ENCODE measurements around the gene TMEM209.

TMEM209 gene

DNA sequence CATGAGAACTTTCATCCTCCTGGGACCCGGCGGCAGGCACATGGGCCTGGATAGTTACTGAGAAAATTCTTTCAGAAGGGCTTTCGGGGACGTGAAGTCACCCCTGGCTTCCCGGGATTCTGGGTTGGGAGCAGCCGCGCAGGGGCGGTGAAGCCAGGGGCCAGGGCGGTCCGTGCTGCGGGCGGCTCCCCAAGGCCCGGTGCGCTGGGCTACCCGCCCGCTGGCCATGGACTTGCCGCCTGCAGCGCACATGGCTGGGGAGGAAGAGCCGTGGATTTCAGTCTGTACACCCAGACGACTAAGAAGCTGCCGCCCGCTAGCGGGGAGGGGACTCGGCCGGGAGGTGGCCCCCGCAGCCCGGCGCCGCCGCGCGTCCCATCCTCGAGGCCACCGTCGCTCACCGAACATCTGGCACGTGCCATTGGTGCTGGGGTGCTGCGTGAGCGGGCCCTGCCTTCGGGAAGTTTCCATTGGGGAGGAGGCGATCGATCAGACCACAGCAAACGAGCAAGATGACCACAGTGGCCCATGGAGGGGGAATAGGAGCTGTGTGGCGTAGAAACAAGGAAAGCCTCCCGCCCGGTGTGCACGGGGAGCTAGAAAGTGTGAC, 64.5 kb downstream of the TMEM209 start:
- H3K79me2 ChIP-seq (ENCODE audit: insufficient read depth, low read length): no peaks in the 10 kb centered on the region
- H3K27ac ChIP-seq (ENCODE audit: low read depth, low read length): no peak overlapping the region
- no peak overlapping the region for H2AFZ ChIP-seq (ENCODE audit: low read depth, low read length, severe bottlenecking)
- no peaks in the 10 kb centered on the region for H4K20me1 ChIP-seq (ENCODE audit: low read depth, low read length)
- H3F3A ChIP-seq (ENCODE audit: insufficient read depth): 0 out of 2 replicates have a peak, but pooled peaks cover 2% of the 10 kb centered on the region
- no peak overlapping the region for H3K9ac ChIP-seq (ENCODE audit: low read length)
- no peak overlapping the region for H3K4me2 ChIP-seq (ENCODE audit: low read depth, low read length, poor library complexity, severe bottlenecking)
- H3K4me3 ChIP-seq (ENCODE audit: insufficient read depth, low read length, poor library complexity, severe bottlenecking): no peak overlapping the region
- no peak for TF ChIP-seq EZH2phosphoT487 (conservative IDR thresholded peaks at IDR 0.05; ENCODE audit: low read length)
- TF ChIP-seq, protein P1, sequence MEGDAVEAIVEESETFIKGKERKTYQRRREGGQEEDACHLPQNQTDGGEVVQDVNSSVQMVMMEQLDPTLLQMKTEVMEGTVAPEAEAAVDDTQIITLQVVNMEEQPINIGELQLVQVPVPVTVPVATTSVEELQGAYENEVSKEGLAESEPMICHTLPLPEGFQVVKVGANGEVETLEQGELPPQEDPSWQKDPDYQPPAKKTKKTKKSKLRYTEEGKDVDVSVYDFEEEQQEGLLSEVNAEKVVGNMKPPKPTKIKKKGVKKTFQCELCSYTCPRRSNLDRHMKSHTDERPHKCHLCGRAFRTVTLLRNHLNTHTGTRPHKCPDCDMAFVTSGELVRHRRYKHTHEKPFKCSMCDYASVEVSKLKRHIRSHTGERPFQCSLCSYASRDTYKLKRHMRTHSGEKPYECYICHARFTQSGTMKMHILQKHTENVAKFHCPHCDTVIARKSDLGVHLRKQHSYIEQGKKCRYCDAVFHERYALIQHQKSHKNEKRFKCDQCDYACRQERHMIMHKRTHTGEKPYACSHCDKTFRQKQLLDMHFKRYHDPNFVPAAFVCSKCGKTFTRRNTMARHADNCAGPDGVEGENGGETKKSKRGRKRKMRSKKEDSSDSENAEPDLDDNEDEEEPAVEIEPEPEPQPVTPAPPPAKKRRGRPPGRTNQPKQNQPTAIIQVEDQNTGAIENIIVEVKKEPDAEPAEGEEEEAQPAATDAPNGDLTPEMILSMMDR (IDR thresholded peaks at IDR 0.05; ENCODE audit: insufficient read depth, low read length, poor library complexity, severe bottlenecking): no peak
- no peaks in the 10 kb centered on the region for H3K9me2 ChIP-seq (replicated peaks; ENCODE audit: insufficient read depth, low read length)
- no peaks in the 10 kb centered on the region for H3K36me3 ChIP-seq (ENCODE audit: low read length)
- no peaks in the 10 kb centered on the region for H3K9me3 ChIP-seq (ENCODE audit: insufficient read depth, low read length)
- H3K27me3 ChIP-seq (ENCODE audit: low read length): no peaks in the 10 kb centered on the region

DNA sequence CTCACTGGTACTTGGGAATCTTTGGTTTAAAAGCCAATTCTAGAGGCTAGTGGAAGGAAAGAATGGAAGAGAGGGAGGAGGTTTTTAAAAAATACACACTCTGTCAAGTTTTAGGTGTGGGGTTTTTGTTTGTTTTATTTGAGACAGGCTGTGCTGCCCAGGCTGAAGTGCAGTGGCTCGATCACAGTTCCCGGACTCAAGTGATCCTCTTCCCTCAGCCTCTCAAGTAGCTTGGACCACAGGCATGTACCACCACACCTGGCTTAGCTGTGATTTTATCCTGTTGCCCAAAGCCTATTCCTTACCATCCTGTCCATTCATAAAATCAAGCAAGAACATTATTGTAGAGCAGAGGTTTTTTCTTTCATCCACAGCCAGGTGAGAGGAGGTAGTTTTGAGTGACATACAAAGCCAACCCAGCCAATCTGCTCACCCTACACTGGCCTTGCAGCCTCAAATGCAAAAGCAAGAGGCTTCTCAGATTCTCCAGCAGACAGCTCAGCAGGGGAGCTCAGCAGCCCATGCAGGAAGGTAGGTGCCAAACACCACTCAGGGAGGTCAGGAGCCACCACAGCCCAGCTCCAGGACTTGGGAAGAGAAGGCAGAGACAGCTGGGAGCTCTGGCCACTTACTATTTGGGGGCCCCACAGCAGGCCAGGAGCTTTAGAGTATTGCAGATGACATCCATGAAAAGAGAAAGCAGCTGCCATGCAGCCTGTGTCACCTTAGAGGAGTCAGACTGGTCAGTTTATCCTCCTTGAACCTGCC, 65.8 kb downstream of the TMEM209 start:
- no peaks in the 10 kb centered on the region for H4K20me1 ChIP-seq (ENCODE audit: low read depth, low read length)
- H3K9me3 ChIP-seq (ENCODE audit: insufficient read depth, low read length): no peaks in the 10 kb centered on the region
- no peak overlapping the region for H2AFZ ChIP-seq (ENCODE audit: low read depth, low read length, severe bottlenecking)
- no peaks in the 10 kb centered on the region for H3F3A ChIP-seq (ENCODE audit: insufficient read depth)
- TF ChIP-seq EZH2phosphoT487 (conservative IDR thresholded peaks at IDR 0.05; ENCODE audit: low read length): no peak
- TF ChIP-seq, protein P1 (IDR thresholded peaks at IDR 0.05; ENCODE audit: insufficient read depth, low read length, poor library complexity, severe bottlenecking): no peak
- no peaks in the 10 kb centered on the region for H3K9me2 ChIP-seq (replicated peaks; ENCODE audit: insufficient read depth, low read length)
- H3K27me3 ChIP-seq (ENCODE audit: low read length): no peaks in the 10 kb centered on the region
- no peak overlapping the region for H3K4me3 ChIP-seq (ENCODE audit: insufficient read depth, low read length, poor library complexity, severe bottlenecking)
- no peaks in the 10 kb centered on the region for H3K79me2 ChIP-seq (ENCODE audit: insufficient read depth, low read length)
- no peak overlapping the region for H3K27ac ChIP-seq (ENCODE audit: low read depth, low read length)
- H3K4me2 ChIP-seq (ENCODE audit: low read depth, low read length, poor library complexity, severe bottlenecking): no peak overlapping the region
- no peaks in the 10 kb centered on the region for H3K36me3 ChIP-seq (ENCODE audit: low read length)
- no peak overlapping the region for H3K9ac ChIP-seq (ENCODE audit: low read length)

DNA sequence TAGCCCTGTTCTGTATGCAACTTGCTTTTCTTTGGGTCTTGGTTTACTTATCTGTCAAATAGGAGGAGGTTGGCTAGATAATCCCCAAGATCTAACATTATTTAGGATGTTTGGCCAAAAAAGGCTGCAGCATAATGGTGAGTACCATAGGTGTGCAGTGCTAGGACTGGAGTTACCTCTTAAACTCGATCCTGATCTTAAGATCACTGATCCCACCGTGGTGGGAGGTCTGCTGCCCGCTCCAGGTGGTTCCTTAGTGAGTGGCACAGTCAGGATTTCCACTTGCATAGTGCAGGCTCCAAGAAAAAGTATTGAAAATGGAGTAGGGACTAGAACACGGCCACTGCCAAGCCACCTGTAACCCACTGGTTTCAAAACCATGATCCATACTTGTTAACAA, 68.0 kb downstream of the TMEM209 start:
- Histone ChIP-seq H4K20me1 (ENCODE audit: low read depth, low read length) (no peaks in the 10 kb centered on the region), H3K9me2 (replicated peaks; ENCODE audit: insufficient read depth, low read length) (no peaks in the 10 kb centered on the region), H3K4me2 (ENCODE audit: low read depth, low read length, poor library complexity, severe bottlenecking) (no peak overlapping the region), H3K9ac (ENCODE audit: low read length) (no peak overlapping the region), H3K4me3 (ENCODE audit: insufficient read depth, low read length, poor library complexity, severe bottlenecking) (no peak overlapping the region), H3K9me3 (ENCODE audit: insufficient read depth, low read length) (no peaks in the 10 kb centered on the region), H3K27ac (ENCODE audit: low read depth, low read length) (no peak overlapping the region), H3K36me3 (ENCODE audit: low read length) (no peaks in the 10 kb centered on the region), H3K79me2 (ENCODE audit: insufficient read depth, low read length) (no peaks in the 10 kb centered on the region), H3F3A (ENCODE audit: insufficient read depth) (no peaks in the 10 kb centered on the region), H3K27me3 (ENCODE audit: low read length) (no peaks in the 10 kb centered on the region), H2AFZ (ENCODE audit: low read depth, low read length, severe bottlenecking) (no peak overlapping the region)
- TF ChIP-seq, protein P1 (IDR thresholded peaks at IDR 0.05; ENCODE audit: insufficient read depth, low read length, poor library complexity, severe bottlenecking): no peak
- no peak for TF ChIP-seq EZH2phosphoT487 (conservative IDR thresholded peaks at IDR 0.05; ENCODE audit: low read length)

All from SU-DHL-6 (cell line).